ENCODE measurements around the gene UBE4A.
A peak's percentile ranks its signal among the peaks of the same experiment; 100 is the strongest.

The UBE4A gene

DNA sequence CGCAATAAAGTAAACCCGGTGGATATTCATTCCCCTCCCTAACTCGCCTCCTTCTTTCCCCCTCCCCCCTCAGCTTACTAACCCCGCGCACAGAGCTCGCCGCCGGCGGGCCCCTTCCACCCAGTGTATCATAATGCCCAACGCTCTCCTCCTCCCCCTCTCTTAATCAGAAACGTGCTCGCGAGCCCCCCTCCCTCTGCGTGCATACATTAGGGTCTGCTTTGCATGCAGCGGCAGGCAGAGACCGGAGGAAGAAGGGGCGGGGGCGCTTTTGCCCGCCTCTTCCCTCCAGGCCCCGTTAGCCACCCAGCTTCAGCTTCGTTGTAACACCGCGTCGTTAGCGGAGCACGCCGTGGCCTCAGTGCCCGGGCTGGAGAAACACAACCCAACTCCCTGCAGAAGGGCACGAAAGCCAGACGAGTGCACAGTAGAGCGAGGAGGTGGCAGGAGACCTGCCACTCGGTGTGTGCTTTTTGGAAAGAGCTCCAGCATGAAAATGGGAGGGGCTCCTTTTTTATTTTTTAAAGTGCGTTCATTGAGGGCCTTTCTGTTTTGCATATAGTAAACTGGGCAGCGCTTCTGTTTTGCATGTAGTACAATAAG, 76.0 kb downstream of the UBE4A start:
- TF ChIP-seq, protein P1, sequence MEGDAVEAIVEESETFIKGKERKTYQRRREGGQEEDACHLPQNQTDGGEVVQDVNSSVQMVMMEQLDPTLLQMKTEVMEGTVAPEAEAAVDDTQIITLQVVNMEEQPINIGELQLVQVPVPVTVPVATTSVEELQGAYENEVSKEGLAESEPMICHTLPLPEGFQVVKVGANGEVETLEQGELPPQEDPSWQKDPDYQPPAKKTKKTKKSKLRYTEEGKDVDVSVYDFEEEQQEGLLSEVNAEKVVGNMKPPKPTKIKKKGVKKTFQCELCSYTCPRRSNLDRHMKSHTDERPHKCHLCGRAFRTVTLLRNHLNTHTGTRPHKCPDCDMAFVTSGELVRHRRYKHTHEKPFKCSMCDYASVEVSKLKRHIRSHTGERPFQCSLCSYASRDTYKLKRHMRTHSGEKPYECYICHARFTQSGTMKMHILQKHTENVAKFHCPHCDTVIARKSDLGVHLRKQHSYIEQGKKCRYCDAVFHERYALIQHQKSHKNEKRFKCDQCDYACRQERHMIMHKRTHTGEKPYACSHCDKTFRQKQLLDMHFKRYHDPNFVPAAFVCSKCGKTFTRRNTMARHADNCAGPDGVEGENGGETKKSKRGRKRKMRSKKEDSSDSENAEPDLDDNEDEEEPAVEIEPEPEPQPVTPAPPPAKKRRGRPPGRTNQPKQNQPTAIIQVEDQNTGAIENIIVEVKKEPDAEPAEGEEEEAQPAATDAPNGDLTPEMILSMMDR (IDR thresholded peaks at IDR 0.05; ENCODE audit: low read length): no peak
- TF ChIP-seq EZH2 (IDR thresholded peaks at IDR 0.05; ENCODE audit: borderline replicate concordance, low read length): no peak
- Histone ChIP-seq H3K9ac (ENCODE audit: low read length) (peak overlapping the region; percentile 79), H3K9me3 (ENCODE audit: low read length) (no peaks in the 10 kb centered on the region), H3K36me3 (ENCODE audit: insufficient read depth, low read length) (no peaks in the 10 kb centered on the region), H3K27ac (ENCODE audit: low read depth, low read length, poor library complexity, severe bottlenecking) (peak overlapping the region; percentile 91), H4K20me1 (ENCODE audit: insufficient read depth, low read length) (no peaks in the 10 kb centered on the region), H3K27me3 (ENCODE audit: insufficient read depth, low read length) (no peaks in the 10 kb centered on the region), H3K4me2 (ENCODE audit: low read length) (peak overlapping the region; percentile 99), H3K4me1 (ENCODE audit: insufficient read depth, low read length, severe bottlenecking) (peaks cover 34% of the 10 kb centered on the region), H3K9me2 (ENCODE audit: low read depth, low read length) (no peaks in the 10 kb centered on the region), H3F3A (ENCODE audit: insufficient read depth, low read length) (no peaks in the 10 kb centered on the region), H3K79me2 (ENCODE audit: insufficient read depth, low read length) (peaks cover 37% of the 10 kb centered on the region), H2AFZ (ENCODE audit: low read length) (peak overlapping the region; percentile 81), H3K4me3 (ENCODE audit: low read depth, low read length, poor library complexity, severe bottlenecking) (peak overlapping the region; percentile 88)

DNA sequence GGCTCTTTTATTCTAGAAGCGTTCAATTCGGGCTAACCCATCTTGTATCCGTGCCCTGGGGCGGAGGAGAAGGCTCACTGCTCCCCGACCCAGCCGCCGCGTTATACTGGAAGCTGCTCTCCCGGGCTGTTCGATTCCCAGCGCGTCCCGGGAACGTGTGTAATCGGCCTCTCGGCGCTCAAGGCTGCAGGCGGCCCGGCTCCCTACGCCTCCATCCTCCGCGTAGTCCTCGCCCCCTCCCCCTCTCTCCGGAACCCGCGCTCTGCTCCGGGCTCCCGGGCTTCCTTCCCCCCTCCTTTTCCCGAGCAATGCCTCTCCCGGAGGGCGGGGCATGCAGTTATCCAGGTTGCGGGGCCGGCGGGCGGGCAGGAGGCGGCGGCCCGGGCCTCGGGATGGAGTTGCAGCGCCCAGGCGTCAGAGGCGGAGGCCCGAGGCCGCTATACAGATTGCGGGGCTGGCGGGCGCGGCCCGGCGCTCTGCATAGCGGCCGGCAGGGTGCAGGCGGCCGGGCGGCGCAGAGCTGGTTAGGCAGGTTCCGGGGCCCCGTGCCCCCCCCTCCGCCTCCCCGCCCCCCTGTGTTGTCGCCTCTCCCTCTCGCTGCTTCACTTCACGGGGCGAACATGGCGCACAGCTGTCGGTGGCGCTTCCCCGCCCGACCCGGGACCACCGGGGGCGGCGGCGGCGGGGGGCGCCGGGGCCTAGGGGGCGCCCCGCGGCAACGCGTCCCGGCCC, 76.7 kb downstream of the UBE4A start, which contains the start of gene KMT2A:
Gene KMT2A (plus strand): TSS at position 600 of the 732 bp plus-strand sequence. CDS start 21 bp downstream, at position 621.
- H2AFZ ChIP-seq (ENCODE audit: low read length): peak within 1 kb of the TSS; percentile 81
- H3K27me3 ChIP-seq (ENCODE audit: insufficient read depth, low read length): no peaks in the 10 kb centered on the region
- H3K4me1 ChIP-seq (ENCODE audit: insufficient read depth, low read length, severe bottlenecking): peaks cover 41% of the 10 kb centered on the region
- H3K79me2 ChIP-seq (ENCODE audit: insufficient read depth, low read length): peaks cover 44% of the 10 kb centered on the region
- H3K27ac ChIP-seq (ENCODE audit: low read depth, low read length, poor library complexity, severe bottlenecking): peak within 1 kb of the TSS; percentile 91
- 0 out of 2 replicates have a peak, but pooled peaks cover 5% of the 10 kb centered on the region for H3K36me3 ChIP-seq (ENCODE audit: insufficient read depth, low read length)
- peak within 1 kb of the TSS; percentile 99 for H3K4me2 ChIP-seq (ENCODE audit: low read length)
- H3K9me2 ChIP-seq (ENCODE audit: low read depth, low read length): no peaks in the 10 kb centered on the region
- H3K9me3 ChIP-seq (ENCODE audit: low read length): no peaks in the 10 kb centered on the region
- H3K9ac ChIP-seq (ENCODE audit: low read length): peak within 1 kb of the TSS; percentile 91
- no peaks in the 10 kb centered on the region for H3F3A ChIP-seq (ENCODE audit: insufficient read depth, low read length)
- TF ChIP-seq EZH2 (IDR thresholded peaks at IDR 0.05; ENCODE audit: borderline replicate concordance, low read length): no peak
- TF ChIP-seq, protein P1 (IDR thresholded peaks at IDR 0.05; ENCODE audit: low read length): no peak
- no peaks in the 10 kb centered on the region for H4K20me1 ChIP-seq (ENCODE audit: insufficient read depth, low read length)
- peak within 1 kb of the TSS; percentile 88 for H3K4me3 ChIP-seq (ENCODE audit: low read depth, low read length, poor library complexity, severe bottlenecking)

DNA sequence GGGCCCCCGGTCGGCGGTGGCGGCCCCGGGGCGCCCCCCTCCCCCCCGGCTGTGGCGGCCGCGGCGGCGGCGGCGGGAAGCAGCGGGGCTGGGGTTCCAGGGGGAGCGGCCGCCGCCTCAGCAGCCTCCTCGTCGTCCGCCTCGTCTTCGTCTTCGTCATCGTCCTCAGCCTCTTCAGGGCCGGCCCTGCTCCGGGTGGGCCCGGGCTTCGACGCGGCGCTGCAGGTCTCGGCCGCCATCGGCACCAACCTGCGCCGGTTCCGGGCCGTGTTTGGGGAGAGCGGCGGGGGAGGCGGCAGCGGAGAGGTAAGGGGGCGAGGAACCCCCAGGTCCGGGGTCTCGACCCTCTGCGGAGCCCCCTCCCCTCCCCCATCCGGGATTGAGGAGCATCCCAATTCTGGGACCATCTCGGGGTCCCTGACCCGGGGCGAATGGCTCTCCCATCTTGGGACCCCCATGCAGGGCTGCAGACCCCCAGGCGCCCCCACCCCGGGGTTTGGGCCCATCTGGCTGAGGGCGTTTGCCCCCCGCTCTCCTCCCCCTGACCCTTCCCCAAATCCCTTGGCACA, 77.3 kb downstream of the UBE4A start:
- H3K27me3 ChIP-seq (ENCODE audit: insufficient read depth, low read length): no peaks in the 10 kb centered on the region
- H3K9me2 ChIP-seq (ENCODE audit: low read depth, low read length): no peaks in the 10 kb centered on the region
- peaks cover 50% of the 10 kb centered on the region for H3K79me2 ChIP-seq (ENCODE audit: insufficient read depth, low read length)
- peak overlapping the region; percentile 91 for H3K9ac ChIP-seq (ENCODE audit: low read length)
- no peak overlapping the region for H2AFZ ChIP-seq (ENCODE audit: low read length)
- peak overlapping the region; percentile 25 for H3K27ac ChIP-seq (ENCODE audit: low read depth, low read length, poor library complexity, severe bottlenecking)
- no peaks in the 10 kb centered on the region for H4K20me1 ChIP-seq (ENCODE audit: insufficient read depth, low read length)
- TF ChIP-seq, protein P1 (IDR thresholded peaks at IDR 0.05; ENCODE audit: low read length): no peak
- no peak for TF ChIP-seq EZH2 (IDR thresholded peaks at IDR 0.05; ENCODE audit: borderline replicate concordance, low read length)
- no peaks in the 10 kb centered on the region for H3K9me3 ChIP-seq (ENCODE audit: low read length)
- no peaks in the 10 kb centered on the region for H3F3A ChIP-seq (ENCODE audit: insufficient read depth, low read length)
- H3K4me3 ChIP-seq (ENCODE audit: low read depth, low read length, poor library complexity, severe bottlenecking): peak overlapping the region; percentile 88
- H3K36me3 ChIP-seq (ENCODE audit: insufficient read depth, low read length): 0 out of 2 replicates have a peak, but pooled peaks cover 5% of the 10 kb centered on the region
- H3K4me1 ChIP-seq (ENCODE audit: insufficient read depth, low read length, severe bottlenecking): peaks cover 48% of the 10 kb centered on the region
- H3K4me2 ChIP-seq (ENCODE audit: low read length): peak overlapping the region; percentile 98

All from OCI-LY1 (cell line).